HG03521 (cell line): ENCODE results near the gene FBXO21.
A peak's percentile ranks its signal among the peaks of the same experiment; 100 is the strongest.
"Not testable (repeated sequence)": the region's sequence is repeated elsewhere in the genome, so short reads cannot be mapped to it uniquely, and the experiment has no call there.

Source experiments
- ATAC-seq: cut with Tn5 transposase; IDR thresholded peaks from one replicate; pipeline ENCODE4 v1.9.1; 2021; ENCODE audit warnings: mild to moderate bottlenecking, moderate library complexity; ENCODE audit not compliant: unreplicated experiment

Gene FBXO21

DNA sequence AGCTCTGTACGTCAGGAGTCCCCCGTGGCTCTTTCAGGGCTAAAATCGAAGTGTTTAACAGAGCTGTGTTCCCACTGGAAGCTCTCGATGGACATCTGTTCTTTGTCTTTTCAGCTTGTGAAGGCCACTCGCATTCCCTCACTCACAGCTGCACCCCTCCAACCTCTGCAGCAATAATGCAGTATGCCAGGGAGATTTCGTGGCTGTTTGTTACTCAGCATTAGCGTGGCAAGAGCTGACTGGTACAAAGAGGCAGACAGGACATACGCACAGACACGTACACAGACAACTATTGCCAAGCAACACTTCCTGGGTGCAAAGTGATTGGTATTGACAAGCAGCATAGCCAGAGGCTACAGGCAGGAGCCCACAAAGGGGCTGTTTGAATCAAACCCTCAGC lies 11.8 kb upstream of the FBXO21 start:
- ATAC-seq = no peak

- not testable (repeated sequence) for ATAC-seq
These were observed 9.9 kb upstream of the FBXO21 start for GRCh38 chr12:117199956-117200744.

DNA sequence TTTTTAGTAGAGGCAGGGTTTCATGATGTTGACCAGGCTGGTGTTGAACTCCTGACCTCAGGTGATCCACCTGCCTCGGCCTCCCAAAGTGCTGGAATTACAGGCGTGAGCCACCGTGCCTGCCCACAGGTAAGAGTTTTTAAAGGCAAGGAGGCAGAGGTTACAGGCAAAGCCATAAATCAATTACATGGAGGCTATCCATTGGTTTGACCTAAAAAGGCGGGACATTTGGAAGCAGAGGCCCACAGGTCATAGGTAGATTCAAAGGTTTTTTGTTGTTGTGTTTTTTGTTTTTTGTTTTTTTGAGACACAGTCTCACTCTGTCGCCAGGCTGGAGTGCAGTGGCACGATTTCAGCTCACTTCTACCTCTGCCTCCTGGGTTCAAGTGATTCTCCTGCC lies 6.1 kb upstream of the FBXO21 start:
- not testable (repeated sequence) for ATAC-seq

- ATAC-seq = not testable (repeated sequence)
These were observed 4.8 kb upstream of the FBXO21 start for GRCh38 chr12:117195027-117195426.

- no peak for ATAC-seq
These were observed 3.6 kb upstream of the FBXO21 start for GRCh38 chr12:117193903-117194302.

DNA sequence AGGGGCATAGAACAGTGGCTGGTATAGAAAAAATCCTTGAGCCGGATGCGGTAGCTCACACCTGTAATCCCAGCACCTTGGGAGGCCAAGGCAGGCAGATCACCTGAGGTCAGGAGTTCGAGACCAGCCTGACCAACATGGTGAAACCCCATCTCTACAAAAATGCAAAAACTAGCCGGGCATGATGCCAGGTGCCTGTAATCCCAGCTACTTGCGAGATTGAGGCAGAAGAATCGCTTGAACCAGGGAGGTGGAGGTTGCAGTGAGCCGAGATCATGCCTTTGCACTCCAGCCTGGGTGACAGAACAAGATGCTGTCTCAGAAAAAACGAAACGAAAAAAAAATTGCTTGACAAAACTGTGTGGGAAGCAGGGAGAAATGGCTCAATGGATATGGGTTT lies 2.3 kb upstream of the FBXO21 start:
- ATAC-seq = not testable (repeated sequence)

- no peak for ATAC-seq
These were observed 1.8 kb upstream of the FBXO21 start for GRCh38 chr12:117192057-117192456.

GRCh38 chr12:117189725-117190209 lies 503 bp downstream of the FBXO21 start:
- peak; percentile 34 for ATAC-seq

- no peak for ATAC-seq
These were observed 1.1 kb downstream of the FBXO21 start for GRCh38 chr12:117188961-117189724.

DNA sequence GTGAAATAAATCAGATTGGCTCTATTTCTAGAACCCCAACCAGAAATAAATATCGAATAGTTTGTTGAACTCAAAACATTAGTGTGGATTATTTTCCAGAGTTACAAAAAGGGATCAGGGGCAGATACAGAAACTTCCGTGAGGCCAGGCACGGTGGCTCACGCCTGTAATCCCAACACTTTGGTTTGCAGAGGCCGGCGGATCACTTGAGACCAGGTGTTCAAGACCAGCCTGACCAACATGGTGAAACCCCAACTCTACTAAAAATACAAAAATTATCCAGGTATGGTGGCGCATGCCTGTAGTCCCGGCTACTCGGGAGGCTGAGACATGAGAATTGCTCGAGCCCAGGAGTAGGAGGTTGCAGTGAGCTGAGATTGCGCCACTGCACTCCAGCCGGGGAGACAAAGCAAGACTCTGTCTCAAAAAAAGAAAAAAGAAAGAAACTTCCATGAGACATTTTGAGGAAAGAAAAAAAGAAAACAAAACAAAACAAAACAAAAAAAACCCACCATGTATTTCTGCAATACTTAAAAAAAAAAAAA lies 2.1 kb downstream of the FBXO21 start:
- no peak for ATAC-seq

DNA sequence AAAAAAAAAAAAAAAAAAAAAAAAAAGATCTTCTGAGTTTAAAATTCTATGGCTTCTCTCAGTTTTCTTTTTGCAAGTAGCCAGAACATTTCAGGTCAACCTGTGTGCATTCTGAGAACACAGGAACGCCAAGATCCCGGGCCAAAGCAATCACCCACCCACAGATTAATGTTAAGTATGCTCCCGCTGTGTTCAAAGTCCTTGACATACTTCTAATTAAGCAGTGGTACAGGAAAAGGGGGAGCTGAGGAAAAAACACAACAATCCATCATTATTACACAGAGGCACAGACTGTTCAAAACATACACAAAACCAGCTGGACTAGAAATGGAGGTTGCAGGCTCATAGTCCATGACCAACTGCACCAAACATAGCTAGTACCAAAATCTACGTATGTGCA lies 2.8 kb downstream of the FBXO21 start:
- ATAC-seq = no peak

- no peak for ATAC-seq
These were observed 7.4 kb downstream of the FBXO21 start for GRCh38 chr12:117182866-117183265.

GRCh38 chr12:117181468-117181843 lies 8.8 kb downstream of the FBXO21 start:
- not testable (repeated sequence) for ATAC-seq

- ATAC-seq = no peak
These were observed 9.4 kb downstream of the FBXO21 start for GRCh38 chr12:117180758-117181467.

DNA sequence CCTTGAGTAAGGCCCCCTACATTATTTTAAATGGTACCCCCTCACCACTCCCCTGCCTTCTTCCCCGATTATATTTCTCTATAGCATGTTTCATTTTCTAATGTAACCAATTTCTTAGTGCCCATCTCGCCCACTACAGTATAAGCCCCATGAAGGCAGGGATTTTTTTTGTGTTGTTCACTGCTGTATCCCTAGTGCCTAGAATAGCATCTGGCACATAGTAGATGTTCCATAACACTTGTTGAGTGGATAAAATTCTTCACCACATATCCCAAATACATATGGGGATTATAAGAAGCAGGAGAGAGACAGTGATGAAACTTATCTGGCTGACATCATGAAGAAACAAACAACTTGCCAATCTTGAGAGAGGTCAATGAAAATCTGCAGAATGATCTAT lies 11.5 kb downstream of the FBXO21 start:
- no peak for ATAC-seq

GRCh38 chr12:117178301-117178700 lies 12.0 kb downstream of the FBXO21 start:
- ATAC-seq = no peak

- no peak for ATAC-seq
These were observed 18.1 kb downstream of the FBXO21 start for GRCh38 chr12:117172168-117172567.

GRCh38 chr12:117171499-117172162 lies 18.6 kb downstream of the FBXO21 start:
- ATAC-seq = no peak

DNA sequence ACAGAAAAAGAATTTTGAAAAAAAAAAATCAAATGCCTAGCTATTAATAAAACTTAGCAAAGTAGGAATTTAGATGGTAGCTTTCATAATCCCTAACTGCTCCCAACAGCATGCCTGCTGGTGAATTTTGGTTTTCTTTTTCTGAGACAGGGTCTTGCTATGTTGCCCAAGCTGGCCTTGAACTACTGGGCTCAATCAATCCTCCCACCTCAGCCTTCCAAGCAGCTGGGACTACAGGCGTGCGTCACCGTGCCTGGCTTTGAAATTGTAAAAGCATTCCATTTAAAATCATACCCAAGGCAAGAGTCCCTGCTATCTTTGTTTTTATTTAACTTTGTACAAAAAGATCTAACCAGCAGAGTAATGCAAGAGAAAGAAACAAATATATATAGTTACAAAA lies 20.7 kb downstream of the FBXO21 start:
- no peak for ATAC-seq

DNA sequence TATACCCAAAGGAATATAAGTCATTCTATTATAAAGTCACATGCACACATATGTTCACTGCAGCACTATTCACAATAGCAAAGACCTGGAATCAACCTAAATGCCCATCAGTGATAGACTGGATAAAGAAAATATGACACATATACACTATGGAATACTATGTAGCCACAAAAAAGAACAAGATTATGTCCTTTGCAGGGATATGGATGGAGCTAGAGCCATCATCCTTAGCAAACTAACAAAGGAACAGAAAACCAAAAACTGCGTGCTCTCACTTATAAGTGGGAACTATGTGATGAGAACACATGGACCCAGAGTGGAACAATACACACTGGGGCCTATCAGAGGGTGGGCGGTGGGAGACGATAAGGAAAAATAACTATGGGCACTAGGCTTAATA lies 21.3 kb downstream of the FBXO21 start:
- ATAC-seq = no peak

DNA sequence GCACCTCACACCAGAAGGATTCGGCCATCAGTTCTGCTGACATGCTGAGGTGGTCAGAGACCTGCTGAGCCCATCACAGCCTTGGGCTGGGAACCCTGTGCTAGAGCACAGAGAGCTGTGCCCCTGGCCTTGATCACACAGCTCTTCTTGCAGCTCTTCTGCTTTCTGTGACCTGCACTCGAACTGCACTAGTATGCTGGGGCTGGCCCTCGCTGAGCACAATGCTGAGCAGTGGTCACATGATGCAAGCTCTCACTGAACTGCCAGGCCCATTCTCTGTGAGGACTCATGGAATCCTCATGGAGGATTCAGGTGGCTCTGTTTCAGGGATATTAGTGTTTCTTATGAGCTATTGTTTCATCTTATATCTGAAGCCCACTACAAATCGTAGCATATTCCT lies 22.5 kb downstream of the FBXO21 start:
- no peak for ATAC-seq
